ENCODE measurements around the gene LIPG. TPM values are rescaled to one million over a fixed set of nuclear protein-coding genes. Genes with fewer than 3 reads are reported as not detected.

Gene LIPG
- total and polyA plus RNA-seq, 2 donors from 2014 or later: 4.8 to 50.9 TPM

DNA sequence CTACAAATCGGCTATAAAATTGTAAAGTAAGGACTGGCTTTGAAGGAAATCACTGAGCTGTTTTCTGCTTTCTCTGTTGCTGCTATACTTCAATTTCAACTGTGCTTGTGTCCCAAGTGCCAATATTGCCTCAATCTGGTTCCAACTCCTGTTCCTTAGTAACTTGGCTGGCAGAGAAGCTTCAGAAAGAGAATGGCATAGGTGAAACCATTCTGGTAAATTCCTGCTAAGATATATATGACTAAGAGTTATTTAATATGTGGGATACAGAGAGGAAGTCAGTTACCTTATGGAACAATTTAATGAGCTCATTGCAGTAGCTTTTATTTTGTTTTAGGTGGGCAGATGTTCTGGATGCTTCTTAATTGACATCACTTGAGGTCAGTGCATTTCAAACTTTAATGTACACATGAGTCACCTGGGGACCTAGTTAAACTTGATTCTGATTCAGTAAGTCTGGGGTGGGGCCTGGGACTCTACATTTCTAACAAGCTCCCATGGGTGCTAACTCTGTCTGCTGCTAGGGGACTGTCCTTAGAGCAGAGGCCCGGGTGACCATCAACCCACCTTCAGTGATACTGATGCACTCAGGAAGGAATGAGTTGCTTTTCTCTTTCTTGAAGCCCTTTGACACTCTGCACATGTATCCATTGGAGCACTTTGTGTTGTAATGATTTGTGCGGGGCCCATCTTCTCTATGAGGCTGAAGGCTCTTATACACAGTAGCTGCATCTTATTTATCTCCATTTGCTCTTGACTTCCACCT is 47.6 kb downstream of the LIPG start:
- intact Hi-C loops (cut with DNase I): no loop called here
- DNase-seq (no peak), FAIRE-seq (no peak)
- Histone ChIP-seq H3K36me3 (ENCODE audit: control insufficient read depth in 2 of 3, insufficient read depth in 3 of 3, low read length in 3 of 3) (no peaks in the 10 kb centered on the region), H3K4me1 (ENCODE audit: control insufficient read depth in 2 of 3, insufficient read depth in 2 of 3, low read depth in 1 of 3, low read length in 3 of 3) (peaks cover 0 to 3% (median 2%) of the 10 kb centered on the region in 3 donors), H3K27ac (ENCODE audit: low read depth in 2 of 2, low read length in 2 of 2) (no peak overlapping the region), H3K4me3 (ENCODE audit: low read length in 3 of 3) (no peak overlapping the region), H3K27me3 (ENCODE audit: control insufficient read depth, insufficient read depth, low read length) (no peaks in the 10 kb centered on the region), H3K9me3 (ENCODE audit: control insufficient read depth in 2 of 3, insufficient read depth in 1 of 3, low read length in 3 of 3) (no peaks in the 10 kb centered on the region), H3K9ac (ENCODE audit: low read length in 3 of 3) (no peak overlapping the region)
- TF ChIP-seq, protein P1, sequence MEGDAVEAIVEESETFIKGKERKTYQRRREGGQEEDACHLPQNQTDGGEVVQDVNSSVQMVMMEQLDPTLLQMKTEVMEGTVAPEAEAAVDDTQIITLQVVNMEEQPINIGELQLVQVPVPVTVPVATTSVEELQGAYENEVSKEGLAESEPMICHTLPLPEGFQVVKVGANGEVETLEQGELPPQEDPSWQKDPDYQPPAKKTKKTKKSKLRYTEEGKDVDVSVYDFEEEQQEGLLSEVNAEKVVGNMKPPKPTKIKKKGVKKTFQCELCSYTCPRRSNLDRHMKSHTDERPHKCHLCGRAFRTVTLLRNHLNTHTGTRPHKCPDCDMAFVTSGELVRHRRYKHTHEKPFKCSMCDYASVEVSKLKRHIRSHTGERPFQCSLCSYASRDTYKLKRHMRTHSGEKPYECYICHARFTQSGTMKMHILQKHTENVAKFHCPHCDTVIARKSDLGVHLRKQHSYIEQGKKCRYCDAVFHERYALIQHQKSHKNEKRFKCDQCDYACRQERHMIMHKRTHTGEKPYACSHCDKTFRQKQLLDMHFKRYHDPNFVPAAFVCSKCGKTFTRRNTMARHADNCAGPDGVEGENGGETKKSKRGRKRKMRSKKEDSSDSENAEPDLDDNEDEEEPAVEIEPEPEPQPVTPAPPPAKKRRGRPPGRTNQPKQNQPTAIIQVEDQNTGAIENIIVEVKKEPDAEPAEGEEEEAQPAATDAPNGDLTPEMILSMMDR (IDR thresholded peaks at IDR 0.05; ENCODE audit: borderline replicate concordance, extremely low read depth, insufficient read depth): no peak

DNA sequence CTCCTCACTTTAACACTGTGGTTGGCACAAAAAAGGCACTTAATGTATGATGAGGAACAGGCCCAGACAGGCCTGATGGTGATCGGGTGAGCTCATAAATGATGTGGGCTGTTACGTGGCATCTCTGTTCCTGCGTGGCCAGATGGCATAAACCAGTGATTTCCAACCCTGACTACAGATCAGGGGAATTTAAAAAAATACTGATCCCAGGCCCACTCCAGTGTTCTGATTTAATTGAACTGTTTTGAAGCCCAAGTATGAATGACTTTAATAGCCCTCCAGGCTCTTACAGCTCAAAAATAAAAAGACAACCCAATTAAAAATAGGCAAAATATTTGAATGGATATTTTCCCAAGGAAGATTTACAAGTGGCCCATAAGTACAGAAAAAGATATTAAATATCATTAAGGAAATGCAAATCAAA is 48.2 kb downstream of the LIPG start:
- TF ChIP-seq, protein P1 (IDR thresholded peaks at IDR 0.05; ENCODE audit: borderline replicate concordance, extremely low read depth, insufficient read depth): no peak
- Histone ChIP-seq H3K27ac (ENCODE audit: low read depth in 2 of 2, low read length in 2 of 2) (no peak overlapping the region), H3K9me3 (ENCODE audit: control insufficient read depth in 2 of 3, insufficient read depth in 1 of 3, low read length in 3 of 3) (no peaks in the 10 kb centered on the region), H3K27me3 (ENCODE audit: control insufficient read depth, insufficient read depth, low read length) (no peaks in the 10 kb centered on the region), H3K4me3 (ENCODE audit: low read length in 3 of 3) (no peak overlapping the region), H3K36me3 (ENCODE audit: control insufficient read depth in 2 of 3, insufficient read depth in 3 of 3, low read length in 3 of 3) (no peaks in the 10 kb centered on the region), H3K4me1 (ENCODE audit: control insufficient read depth in 2 of 3, insufficient read depth in 2 of 3, low read depth in 1 of 3, low read length in 3 of 3) (peaks cover 0 to 3% (median 2%) of the 10 kb centered on the region in 3 donors), H3K9ac (ENCODE audit: low read length in 3 of 3) (no peak overlapping the region)
- intact Hi-C loops (cut with DNase I): no loop called here
- no peak for DNase-seq
- no peak for FAIRE-seq

DNA sequence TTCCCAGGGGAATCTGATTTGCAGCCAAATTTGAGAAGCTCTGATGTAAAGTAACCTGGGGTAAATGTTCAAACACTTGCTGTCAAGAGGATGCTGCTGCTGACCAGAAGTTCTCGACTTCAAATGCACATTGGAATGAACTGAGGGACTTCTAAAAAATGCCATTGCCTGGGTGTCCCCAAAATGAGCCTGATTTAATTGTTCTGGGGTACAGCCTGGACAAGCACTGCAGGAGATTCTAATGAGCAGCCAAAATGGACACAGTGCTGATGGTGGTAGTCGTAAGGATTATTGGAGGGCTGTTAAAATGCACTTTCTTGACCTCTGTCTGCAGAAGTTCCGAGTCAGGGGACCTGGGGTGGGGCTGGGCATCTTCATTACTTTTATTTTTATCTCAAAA is 49.5 kb downstream of the LIPG start:
- Histone ChIP-seq H3K36me3 (ENCODE audit: control insufficient read depth in 2 of 3, insufficient read depth in 3 of 3, low read length in 3 of 3) (no peaks in the 10 kb centered on the region), H3K9me3 (ENCODE audit: control insufficient read depth in 2 of 3, insufficient read depth in 1 of 3, low read length in 3 of 3) (no peaks in the 10 kb centered on the region), H3K27ac (ENCODE audit: low read depth in 2 of 2, low read length in 2 of 2) (no peak overlapping the region), H3K4me1 (ENCODE audit: control insufficient read depth in 2 of 3, insufficient read depth in 2 of 3, low read depth in 1 of 3, low read length in 3 of 3) (peaks cover under 1 to 3% (median 2%) of the 10 kb centered on the region in 3 donors), H3K9ac (ENCODE audit: low read length in 3 of 3) (no peak overlapping the region), H3K4me3 (ENCODE audit: low read length in 3 of 3) (no peak overlapping the region), H3K27me3 (ENCODE audit: control insufficient read depth, insufficient read depth, low read length) (no peaks in the 10 kb centered on the region)
- no peak for FAIRE-seq
- DNase-seq: no peak
- intact Hi-C loops (cut with DNase I): no loop called here
- TF ChIP-seq, protein P1 (IDR thresholded peaks at IDR 0.05; ENCODE audit: borderline replicate concordance, extremely low read depth, insufficient read depth): no peak
